COLO668 (cell line): ENCODE results near the gene GPR141.

Source experiments
- DNase-seq: peaks from one replicate; lab custom pipeline; 2025; ENCODE audit not compliant: unreplicated experiment; lab: John Stamatoyannopoulos, UW

GPR141 gene

DNA sequence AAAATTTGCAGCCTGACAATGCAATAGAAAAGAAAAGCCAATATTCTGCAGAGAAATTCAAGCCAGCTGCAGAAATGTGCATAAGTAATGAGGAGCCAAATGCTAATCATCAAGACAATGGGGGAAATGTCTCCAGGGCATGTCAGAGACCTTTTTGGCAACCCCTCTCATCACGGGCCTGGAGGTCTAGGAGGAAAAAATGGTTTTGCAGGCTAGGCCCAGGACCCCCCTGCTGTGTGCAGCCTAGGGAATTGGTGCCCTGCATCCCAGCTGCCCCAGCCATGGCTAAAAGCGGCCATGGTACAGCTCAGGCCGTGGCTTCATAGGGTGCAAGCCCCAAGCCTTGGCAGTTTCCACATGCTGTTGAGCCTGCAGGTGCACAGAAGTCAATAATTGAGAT, 92.4 kb downstream of the GPR141 start:
- DNase-seq: no peak

DNA sequence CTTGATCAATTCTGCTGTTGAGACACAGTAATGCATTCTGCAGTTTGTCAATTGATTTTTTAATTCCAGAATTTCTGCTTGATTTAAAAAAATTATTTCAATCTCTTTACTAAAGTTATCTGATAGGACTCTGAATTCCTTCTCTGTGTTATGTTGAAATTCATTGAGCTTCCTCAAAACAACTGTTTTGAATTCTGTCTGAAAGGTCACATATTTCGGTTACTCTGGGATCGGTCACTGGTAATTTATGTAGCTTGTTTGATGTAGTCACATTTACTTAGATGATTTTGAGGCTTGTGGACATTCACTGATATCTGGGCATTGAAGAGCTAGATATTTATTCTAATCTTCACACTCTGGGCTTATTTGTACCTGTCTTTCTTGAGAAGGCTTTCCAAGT, 97.6 kb downstream of the GPR141 start:
- no peak for DNase-seq

- no peak for DNase-seq
These were observed 98.6 kb downstream of the GPR141 start for GRCh38 chr7:37782166-37782565.

DNA sequence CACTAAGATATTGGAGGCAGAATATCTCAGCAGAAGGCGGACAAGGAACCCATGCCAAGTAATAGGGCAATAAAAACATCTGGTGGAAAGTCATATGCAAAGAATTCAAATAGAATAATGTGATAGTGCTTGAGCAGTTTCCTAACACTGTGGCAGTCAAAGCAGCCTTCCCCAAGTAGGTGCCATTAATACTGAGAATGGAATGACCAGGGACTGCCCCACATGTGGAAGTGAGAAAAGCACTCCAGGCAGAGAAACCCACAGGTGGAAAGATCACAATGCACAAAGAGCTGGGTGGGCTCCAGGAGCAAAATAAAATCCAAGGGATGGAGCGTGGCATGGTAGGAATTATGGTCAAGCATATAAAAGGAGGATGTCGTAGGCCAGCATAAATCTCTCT, 100.4 kb downstream of the GPR141 start:
- DNase-seq: no peak

DNA sequence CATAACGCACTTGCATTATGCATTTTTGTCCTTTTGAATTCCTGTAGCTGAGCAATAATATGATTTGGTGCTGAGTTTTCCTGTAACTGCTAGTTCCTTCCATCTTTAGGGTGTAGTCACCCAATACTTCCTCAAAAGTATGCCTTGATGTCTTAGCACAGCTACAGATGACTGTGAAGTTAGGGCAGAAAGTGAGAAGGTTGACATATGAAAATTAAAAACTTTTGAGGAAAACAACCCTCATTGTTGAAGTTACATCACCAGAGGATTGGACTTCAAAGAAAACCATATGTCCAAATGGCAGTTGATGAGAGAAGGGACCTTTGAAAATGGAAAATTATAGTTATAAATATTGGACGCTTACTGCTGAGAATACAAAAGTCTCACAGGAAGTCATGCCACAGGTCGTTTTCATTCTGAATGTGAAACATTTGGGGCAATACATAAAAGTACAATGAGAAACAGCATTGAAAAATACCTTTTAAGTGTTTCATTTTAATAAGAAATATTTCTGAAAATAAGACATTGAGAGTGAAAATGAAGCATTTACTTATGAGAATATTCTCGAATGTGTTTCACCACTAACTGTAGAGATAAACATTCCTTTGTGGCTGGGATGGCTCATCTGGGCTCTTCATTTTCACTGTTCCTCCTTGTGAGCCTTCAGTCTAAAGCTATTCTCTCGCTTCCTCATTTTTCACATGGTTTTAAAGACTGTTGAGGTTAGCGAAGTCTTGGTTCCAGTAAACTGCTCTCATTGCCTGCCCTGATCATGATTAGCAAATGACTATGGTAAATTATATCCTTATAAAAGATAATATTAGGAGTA, 103.4 kb downstream of the GPR141 start:
- DNase-seq: no peak
